Dermis microvascular lymphatic vessel endothelial cell (primary cell): Measurements from ENCODE around the gene CLCF1. TPM values are rescaled to one million over a fixed set of nuclear protein-coding genes. Genes with fewer than 3 reads are reported as not detected.
A peak's percentile ranks its signal among the peaks of the same experiment; 100 is the strongest.
"Not testable (repeated sequence)": the region's sequence is repeated elsewhere in the genome, so short reads cannot be mapped to it uniquely, and the experiment has no call there.

Source experiments
- DNase-seq, 2 donors: peaks; one replicate each; pipeline versions ENCODE4 v3.0.0 to v3.0.0-alpha.2; 2010; ENCODE audit warnings: low read depth in 2 of 2
- total RNA-seq: library from RNA; depleted of rRNA; stranded (reverse); fragments of >200 nt; gene quantifications from 2 replicates; pipeline ENCODE4 v1.2.1, GENCODE V29; 2014

Gene CLCF1
- total RNA-seq, 1 donor from 2014 or later, result 1.7 TPM

- no peak for DNase-seq
Measured at GRCh38 chr11:67408437-67409200, 35.2 kb upstream of the CLCF1 start.

GRCh38 chr11:67407688-67408163, 34.3 kb upstream of the CLCF1 start:
- DNase-seq, result no peak

- DNase-seq, result no peak
Measured at GRCh38 chr11:67406969-67407687, 33.7 kb upstream of the CLCF1 start.

- no peak for DNase-seq
Measured at GRCh38 chr11:67406420-67406968, 33.1 kb upstream of the CLCF1 start.

GRCh38 chr11:67405688-67406339, 32.4 kb upstream of the CLCF1 start:
- no peak for DNase-seq

GRCh38 chr11:67405196-67405567, 31.8 kb upstream of the CLCF1 start:
- DNase-seq, result no peak

GRCh38 chr11:67404515-67405195, 31.3 kb upstream of the CLCF1 start:
- no peak for DNase-seq

GRCh38 chr11:67403085-67403484, 29.7 kb upstream of the CLCF1 start:
- not testable (repeated sequence) for DNase-seq

GRCh38 chr11:67402192-67402839, 28.9 kb upstream of the CLCF1 start:
- DNase-seq, result not testable (repeated sequence)

GRCh38 chr11:67401495-67402191, 28.2 kb upstream of the CLCF1 start, which contains the start of gene PPP1CA:
Gene PPP1CA (minus strand): TSS chr11:67401858. CDS start chr11:67401782, 76 bp downstream.
- DNase-seq, result peak; percentile 74 to 88

- DNase-seq, result peak in 1 of 2 donors; percentile 11
Measured at GRCh38 chr11:67400942-67401494, 27.6 kb upstream of the CLCF1 start.

GRCh38 chr11:67400251-67400941, 27.0 kb upstream of the CLCF1 start:
- no peak for DNase-seq

GRCh38 chr11:67398661-67399563, 25.5 kb upstream of the CLCF1 start:
- no peak for DNase-seq

- DNase-seq, result no peak
Measured at GRCh38 chr11:67397986-67398660, 24.7 kb upstream of the CLCF1 start.

- no peak for DNase-seq
Measured at GRCh38 chr11:67397536-67397935, 24.1 kb upstream of the CLCF1 start.

GRCh38 chr11:67396587-67397389, 23.4 kb upstream of the CLCF1 start:
- DNase-seq, result peak in 1 of 2 donors; percentile 12

- no peak for DNase-seq
Measured at GRCh38 chr11:67396259-67396581, 22.8 kb upstream of the CLCF1 start.
